KBM-7 (cell line): ENCODE results near the gene MAN1A1.
"Not testable (repeated sequence)": the region's sequence is repeated elsewhere in the genome, so short reads cannot be mapped to it uniquely, and the experiment has no call there.

ENCODE experiments used
- DNase-seq: peaks from one replicate; pipeline ENCODE4 v3.0.0-alpha.2; 2015
- in situ Hi-C: fragments of 300-500 bp; cut with MboI; formaldehyde crosslinking; loops from 2 replicates; pipeline ENCODE4 v1.14.3; 2020; ENCODE audit warnings: low sequenced_read_pairs, low pct_unique_long_range_greater_than_20kb, mixed read lengths

The MAN1A1 gene

DNA sequence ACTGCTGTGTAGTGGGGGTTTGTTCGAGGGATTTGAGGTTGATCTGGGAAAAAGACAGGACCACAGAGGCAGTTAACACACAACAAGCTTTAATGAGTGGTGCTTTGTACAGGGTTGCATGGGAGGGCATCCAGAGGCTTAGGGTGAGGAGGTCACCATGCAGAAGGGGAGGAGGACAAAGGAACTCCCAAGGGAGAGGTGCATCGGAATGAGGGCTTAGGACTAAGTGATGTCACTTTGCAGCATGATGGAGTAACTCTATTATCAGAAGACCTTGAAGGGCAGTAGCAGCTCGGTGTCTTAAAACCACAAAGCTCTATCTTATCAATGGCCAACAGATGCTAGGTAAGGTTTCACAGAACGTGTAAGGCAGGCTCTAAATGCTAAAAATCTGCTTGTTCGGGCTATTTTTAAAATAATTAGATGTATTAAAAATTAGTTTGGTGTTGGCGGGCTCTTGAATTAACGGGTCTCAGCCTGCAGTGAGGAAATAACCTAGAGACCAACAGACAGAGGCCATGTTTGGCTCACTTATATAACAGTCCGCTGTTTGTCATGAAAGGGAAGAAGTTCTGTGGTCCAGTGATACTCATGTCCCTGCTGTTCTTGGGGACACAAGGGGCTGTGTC lies 37.9 kb downstream of the MAN1A1 start:
- in situ Hi-C loops: no loop called here
- no peak for DNase-seq

GRCh38 chr6:119310486-119311036 lies 39.0 kb downstream of the MAN1A1 start:
- DNase-seq: peak; percentile 55
- in situ Hi-C loops: no loop called here

DNA sequence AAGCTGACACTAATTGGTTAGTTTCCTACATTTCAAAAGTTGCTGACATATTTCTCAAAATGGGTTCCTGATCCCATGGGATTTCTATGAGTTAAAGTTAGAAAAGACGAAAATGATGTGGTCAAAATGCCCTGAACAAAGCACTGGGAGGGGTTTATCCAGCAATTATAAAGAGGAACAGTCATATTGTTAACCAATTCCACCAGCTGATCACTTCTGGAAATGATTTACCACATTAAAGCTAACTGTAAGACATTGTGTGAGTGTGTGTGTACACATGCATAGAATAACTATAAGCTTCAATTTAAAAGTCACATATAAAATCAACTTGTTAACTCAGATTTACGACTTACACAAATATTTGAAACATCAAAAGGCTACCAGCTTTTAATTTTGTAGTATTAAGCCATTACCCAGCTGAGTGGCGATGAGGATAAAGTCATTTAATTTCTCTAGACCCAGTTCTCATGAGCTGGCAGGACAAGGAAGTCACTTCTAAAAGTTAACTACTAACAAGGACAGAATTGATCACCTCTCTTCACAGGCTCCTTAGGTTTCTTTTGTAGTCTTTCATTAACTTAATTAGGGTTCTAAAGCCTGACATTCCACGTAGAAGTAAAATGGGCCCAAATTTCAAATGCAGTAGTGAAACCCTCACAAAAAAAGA lies 40.4 kb downstream of the MAN1A1 start:
- in situ Hi-C loops: no loop called here
- DNase-seq: no peak

DNA sequence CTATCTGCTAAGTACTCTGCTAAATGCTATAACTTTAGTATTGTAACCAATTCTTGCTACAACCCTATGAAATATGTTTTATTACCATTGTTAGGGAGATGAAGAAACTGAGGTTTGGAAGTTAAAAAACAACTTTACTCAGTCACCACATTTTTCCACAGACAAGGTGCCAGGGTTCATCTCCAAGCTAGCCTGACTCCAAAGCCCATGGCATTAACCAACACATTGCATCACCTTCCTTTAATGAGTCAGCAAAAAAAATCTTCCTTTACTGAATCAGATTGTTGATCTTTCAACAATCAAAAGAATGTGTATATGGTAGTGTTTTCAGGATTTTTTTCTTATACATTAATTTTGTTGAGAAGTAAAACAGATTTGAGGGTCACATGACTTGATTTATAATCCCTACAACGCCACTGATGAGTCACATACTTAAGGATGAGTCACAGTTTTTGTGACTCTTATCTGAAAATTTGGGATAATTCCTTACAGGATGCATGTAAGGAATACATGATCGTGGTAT lies 41.5 kb downstream of the MAN1A1 start:
- in situ Hi-C loops: no loop called here
- DNase-seq: peak; percentile 58

GRCh38 chr6:119307056-119307455 lies 42.5 kb downstream of the MAN1A1 start:
- in situ Hi-C loops: no loop called here
- no peak for DNase-seq

DNA sequence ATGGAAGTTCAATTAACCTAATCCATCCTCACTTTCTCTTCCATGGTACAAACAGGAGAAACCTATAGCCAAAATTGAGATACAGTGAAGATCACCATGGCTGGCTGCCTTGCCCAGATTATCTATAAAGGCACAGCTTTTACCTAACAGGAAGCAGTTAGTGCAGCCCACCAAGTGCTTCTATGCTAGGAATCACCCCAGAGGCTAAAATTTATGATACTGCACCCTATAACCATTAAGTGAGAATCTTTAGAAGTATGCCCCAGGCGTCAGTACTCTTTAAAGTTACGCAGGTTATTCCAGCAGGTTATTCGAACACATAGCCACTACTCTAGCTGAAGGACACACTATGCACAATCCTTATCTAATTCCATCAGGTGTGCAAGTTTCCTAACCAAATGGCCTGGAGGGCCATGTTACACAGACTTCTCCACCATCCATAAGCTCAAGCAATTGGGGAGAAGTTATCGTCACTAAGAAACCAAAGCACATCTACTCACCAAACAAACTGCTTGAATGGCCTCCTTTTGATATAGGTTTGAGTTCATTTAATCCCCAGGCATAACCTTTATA lies 43.1 kb downstream of the MAN1A1 start:
- DNase-seq: no peak
- in situ Hi-C loops: no loop called here

DNA sequence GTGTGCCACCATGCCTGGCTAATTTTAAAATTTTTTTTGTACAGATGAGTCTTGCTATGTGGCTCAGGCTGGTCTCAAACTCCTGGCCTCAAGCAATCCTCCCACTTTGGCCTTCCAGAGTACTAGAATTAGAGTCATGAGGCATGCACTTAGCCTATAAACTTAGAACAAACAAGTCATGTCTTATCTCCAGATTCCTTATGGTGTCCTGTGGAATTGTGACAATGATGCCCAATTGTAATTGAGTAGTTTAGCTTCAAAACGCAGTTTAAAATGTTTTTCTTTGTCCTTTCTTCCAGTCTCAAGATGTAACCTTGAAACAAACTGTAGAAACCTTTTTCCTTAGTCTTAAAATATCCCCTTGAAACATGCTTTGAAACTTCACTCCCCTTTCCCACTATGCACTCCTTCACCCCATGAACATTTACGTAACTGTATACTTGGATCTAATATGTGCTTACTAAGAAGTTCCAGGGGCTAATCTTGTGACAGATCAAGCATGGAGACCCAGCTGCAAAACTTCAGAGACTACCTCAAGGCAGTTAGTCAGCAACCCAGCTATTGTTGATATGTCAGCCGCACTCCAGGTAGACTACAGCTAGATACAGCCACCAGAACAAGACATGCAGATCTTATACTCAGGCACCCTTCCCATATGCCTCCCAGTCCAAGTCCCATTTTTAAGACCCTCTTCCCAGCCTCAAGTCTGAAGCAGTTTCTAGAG lies 46.2 kb downstream of the MAN1A1 start:
- no peak for DNase-seq
- in situ Hi-C loops: no loop called here

- in situ Hi-C loops: no loop called here
Measured at GRCh38 chr6:119301429-119301828, 48.1 kb downstream of the MAN1A1 start.

GRCh38 chr6:119299694-119300093 lies 49.9 kb downstream of the MAN1A1 start:
- in situ Hi-C loops: no loop called here

More at GRCh38 chr6:119301429-119301828, 48.1 kb downstream of the MAN1A1 start:
- DNase-seq: no peak

DNA sequence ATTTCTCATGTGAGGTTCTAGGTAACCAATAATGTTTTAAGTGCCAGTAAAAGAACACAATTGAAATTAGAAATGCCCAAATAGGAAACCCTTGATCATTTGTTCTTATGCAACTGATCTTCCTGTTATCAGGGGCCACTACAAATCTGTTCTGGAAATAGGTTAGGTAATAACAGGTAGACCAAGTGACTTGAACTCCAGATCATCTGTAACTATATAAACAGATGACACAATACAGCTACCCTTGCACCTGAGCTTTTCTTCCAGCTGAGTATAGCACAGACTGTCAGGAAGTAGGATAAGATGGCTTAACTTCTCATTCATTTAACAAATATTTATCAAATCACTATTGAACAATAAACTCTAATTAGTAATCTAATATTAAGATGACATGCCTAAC lies 52.5 kb downstream of the MAN1A1 start:
- no peak for DNase-seq
- in situ Hi-C loops: no loop called here

More at GRCh38 chr6:119299694-119300093, 49.9 kb downstream of the MAN1A1 start:
- DNase-seq: no peak

DNA sequence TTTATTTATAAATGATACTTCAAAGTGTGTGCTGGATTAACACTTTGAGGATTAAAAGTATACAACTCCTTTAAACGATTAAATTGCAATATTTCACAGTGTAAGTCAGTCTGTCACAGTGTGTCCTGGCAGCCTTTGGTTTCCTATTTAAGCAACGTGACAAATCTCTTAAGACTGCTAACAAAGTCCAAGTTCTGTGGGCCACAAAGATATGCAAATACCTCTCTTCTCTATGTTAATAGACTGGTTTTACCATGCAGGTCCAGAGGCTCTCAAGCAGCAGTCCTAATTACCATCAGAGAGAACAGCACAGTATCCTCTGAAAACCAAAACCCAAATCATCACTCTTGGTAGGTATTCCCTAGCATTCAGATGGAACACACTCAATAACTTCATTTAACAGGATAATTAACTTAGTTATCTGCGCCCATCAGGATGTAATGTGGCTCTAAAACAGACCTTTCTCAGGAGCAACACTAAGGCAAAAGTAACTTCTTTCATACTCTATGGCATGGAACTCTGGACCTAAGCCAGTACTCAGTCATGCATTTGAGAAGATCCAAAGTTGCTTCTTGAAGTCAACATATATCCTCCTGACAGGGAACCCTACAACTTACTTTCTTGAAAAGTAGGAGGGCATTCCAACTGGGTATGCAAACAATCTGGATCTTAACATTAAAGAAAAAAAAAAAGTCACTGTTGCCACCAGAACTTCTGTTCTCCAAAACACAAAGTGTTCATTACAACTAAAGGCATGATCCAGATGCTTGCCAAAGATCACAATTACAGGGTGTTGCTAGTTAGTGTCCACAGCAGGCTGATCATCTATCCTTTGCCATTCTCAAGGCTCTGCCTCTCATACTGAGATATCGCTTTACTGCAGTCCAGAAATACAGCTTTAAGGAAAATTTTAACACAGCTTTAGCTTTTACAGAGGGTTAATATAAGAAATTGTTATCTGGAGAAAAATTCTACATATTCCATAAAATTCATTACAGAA lies 53.2 kb downstream of the MAN1A1 start:
- DNase-seq: no peak
- in situ Hi-C loops: no loop called here

GRCh38 chr6:119294984-119295383 lies 54.6 kb downstream of the MAN1A1 start:
- DNase-seq: no peak
- in situ Hi-C loops: no loop called here

- in situ Hi-C loops, DNase-seq: not testable (repeated sequence)
Measured at GRCh38 chr6:119291060-119291459, 58.5 kb downstream of the MAN1A1 start.

- in situ Hi-C loops: no loop called here
- no peak for DNase-seq
Measured at GRCh38 chr6:119290306-119290705, 59.3 kb downstream of the MAN1A1 start.

DNA sequence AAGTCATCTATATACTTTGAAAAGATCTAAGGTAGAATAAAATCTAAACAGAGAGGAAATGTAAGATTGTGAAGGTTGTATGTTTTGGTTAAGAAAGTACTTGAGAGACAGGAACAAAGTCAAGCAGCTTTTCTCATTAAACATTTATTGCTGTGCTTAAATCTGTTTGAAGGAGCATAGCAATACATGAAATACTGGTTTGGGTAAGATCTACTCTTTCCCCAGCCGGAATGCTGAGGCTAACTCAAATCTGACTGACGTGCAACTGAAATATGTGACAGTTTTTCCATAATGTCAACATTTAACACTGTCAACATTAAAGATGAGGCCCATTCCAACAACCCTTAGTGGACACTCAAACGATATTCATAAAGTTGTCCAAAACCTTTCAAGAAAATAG lies 59.9 kb downstream of the MAN1A1 start:
- in situ Hi-C loops: no loop called here
- no peak for DNase-seq

- no peak for DNase-seq
- in situ Hi-C loops: no loop called here
Measured at GRCh38 chr6:119285908-119286625, 63.5 kb downstream of the MAN1A1 start.

DNA sequence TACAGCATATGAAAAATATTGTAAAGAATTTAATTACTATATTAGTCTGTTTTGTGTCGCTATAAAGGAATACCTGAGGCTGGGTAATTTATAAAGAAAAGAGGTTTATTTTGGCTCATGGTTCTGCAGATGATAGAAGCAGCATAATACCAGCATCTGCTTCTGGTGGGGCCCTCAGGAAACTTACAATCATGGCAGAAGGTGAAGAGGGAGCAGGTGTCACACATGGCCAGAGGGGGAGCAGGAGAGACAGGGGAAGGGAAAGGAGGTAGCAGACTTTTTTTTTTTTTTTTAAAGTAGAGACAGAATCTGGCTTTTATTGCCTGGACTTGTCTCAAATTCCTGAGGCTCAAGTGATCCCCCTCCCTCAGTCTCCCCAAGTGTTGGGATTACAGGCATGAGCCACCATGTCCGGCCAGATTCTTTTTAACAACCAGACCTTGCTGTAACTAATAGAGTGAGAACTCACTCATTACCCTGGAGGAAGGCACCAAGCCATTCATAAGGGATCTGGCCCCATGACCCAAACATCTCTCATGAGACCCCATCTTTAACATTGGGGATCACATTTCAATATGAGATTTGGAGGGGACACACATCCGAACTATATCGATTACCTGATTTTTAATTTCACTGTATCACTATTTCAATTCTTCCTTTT lies 64.6 kb downstream of the MAN1A1 start:
- DNase-seq: peak; percentile 63
- in situ Hi-C loops: no loop called here
